WERI-Rb-1 (cell line): Measurements from ENCODE around the gene MYRIP.
"Not testable (repeated sequence)": the region's sequence is repeated elsewhere in the genome, so short reads cannot be mapped to it uniquely, and the experiment has no call there.

Source experiments
- DNase-seq: peaks from one replicate; pipeline ENCODE4 v3.0.0-alpha.2; 2020
- H3K27ac ChIP-seq: fragments of 250-450 bp; sonication (Bioruptor Pico); 2 replicates; pipeline ENCODE4 v1.5.1; 2020; ENCODE audit warnings: mild to moderate bottlenecking, moderate library complexity
- H3K27me3 ChIP-seq: fragments of 250-450 bp; sonication (Bioruptor Pico); 2 replicates; pipeline ENCODE4 v1.5.1; 2021; ENCODE audit warnings: mild to moderate bottlenecking, low read depth, moderate library complexity; ENCODE audit not compliant: insufficient read depth, severe bottlenecking
- H3K36me3 ChIP-seq: fragments of 250-450 bp; sonication (Bioruptor Pico); 2 replicates; pipeline ENCODE4 v1.5.1; 2020; ENCODE audit warnings: mild to moderate bottlenecking, moderate library complexity
- H3K4me3 ChIP-seq: 2 replicates; pipeline ENCODE4 v1.5.1; 2011; ENCODE audit warnings: low read depth, mild to moderate bottlenecking, control low read depth, low read length
- H3K9me3 ChIP-seq: fragments of 250-450 bp; sonication (Bioruptor Pico); 2 replicates; pipeline ENCODE4 v1.5.1; 2021; ENCODE audit warnings: mild to moderate bottlenecking, moderate library complexity; ENCODE audit not compliant: severe bottlenecking
- CTCF ChIP-seq: IDR thresholded peaks from 2 replicates; pipeline ENCODE4 v1.5.1; 2011; ENCODE audit warnings: low read depth, mild to moderate bottlenecking, control low read depth, inconsistent platforms, low read length

MYRIP gene

GRCh38 chr3:39788128-39788883, 21.1 kb upstream of the MYRIP start:
- no peaks in the 10 kb centered on the region for H3K27me3 ChIP-seq
- H3K9me3 ChIP-seq, result no peaks in the 10 kb centered on the region
- no peak overlapping the region for H3K4me3 ChIP-seq
- no peak overlapping the region for H3K27ac ChIP-seq
- TF ChIP-seq CTCF, result no peak
- no peaks in the 10 kb centered on the region for H3K36me3 ChIP-seq
- DNase-seq, result no peak

GRCh38 chr3:39791603-39792002, 17.8 kb upstream of the MYRIP start:
- H3K27me3 ChIP-seq, result no peaks in the 10 kb centered on the region
- H3K4me3 ChIP-seq, result no peak overlapping the region
- no peak for TF ChIP-seq CTCF
- no peak overlapping the region for H3K27ac ChIP-seq
- H3K9me3 ChIP-seq, result no peaks in the 10 kb centered on the region
- no peak for DNase-seq
- H3K36me3 ChIP-seq, result no peaks in the 10 kb centered on the region

GRCh38 chr3:39794880-39795279, 14.5 kb upstream of the MYRIP start:
- H3K9me3 ChIP-seq, result no peaks in the 10 kb centered on the region
- DNase-seq, result no peak
- H3K27me3 ChIP-seq, result no peaks in the 10 kb centered on the region
- H3K4me3 ChIP-seq, result no peak overlapping the region
- no peak for TF ChIP-seq CTCF
- H3K36me3 ChIP-seq, result no peaks in the 10 kb centered on the region
- no peak overlapping the region for H3K27ac ChIP-seq

GRCh38 chr3:39801216-39801615, 8.2 kb upstream of the MYRIP start:
- DNase-seq, result peak; percentile 21
- no peaks in the 10 kb centered on the region for H3K27me3 ChIP-seq
- peaks cover 3% of the 10 kb centered on the region for H3K9me3 ChIP-seq
- no peak overlapping the region for H3K27ac ChIP-seq
- no peak for TF ChIP-seq CTCF
- no peak overlapping the region for H3K4me3 ChIP-seq
- H3K36me3 ChIP-seq, result no peaks in the 10 kb centered on the region

- not testable (repeated sequence) for H3K27ac ChIP-seq, H3K27me3 ChIP-seq, DNase-seq, H3K36me3 ChIP-seq, H3K9me3 ChIP-seq, H3K4me3 ChIP-seq
These were observed 6.9 kb upstream of the MYRIP start for GRCh38 chr3:39802486-39802885.

- no peak overlapping the region for H3K27ac ChIP-seq
- no peak for TF ChIP-seq CTCF
- DNase-seq, result no peak
- H3K36me3 ChIP-seq, result no peaks in the 10 kb centered on the region
- no peaks in the 10 kb centered on the region for H3K27me3 ChIP-seq
- H3K4me3 ChIP-seq, result no peak overlapping the region
- H3K9me3 ChIP-seq, result peaks cover 3% of the 10 kb centered on the region
These were observed 5.5 kb upstream of the MYRIP start for GRCh38 chr3:39803956-39804355.
